Tibial artery (tissue), 4 donors: Measurements from ENCODE around the gene CWC22.

Source experiments
- DNase-seq, 2 donors: peaks; one replicate each; pipeline ENCODE4 v3.0.0-alpha.2; 2019
- H3K27ac ChIP-seq, 2 donors: fragments of 200-600 bp; sonication (generic) in 1 of 2; 1 replicate in 1 of 2; 2 replicates in 1 of 2; pipeline ENCODE4 v1.5.1; 2018 to 2019; ENCODE audit warnings: mild to moderate bottlenecking in 1 of 2
- H3K27me3 ChIP-seq, 2 donors: fragments of 200-600 bp; sonication (generic) in 1 of 2; one replicate each; pipeline versions ENCODE4 v1.5.1 to v1.6.0; 2016 to 2019
- H3K36me3 ChIP-seq, 3 donors: fragments of 200-600 bp; sonication (generic) in 2 of 3; one replicate each; pipeline ENCODE4 v1.5.1; 2016 to 2019; ENCODE audit warnings: mild to moderate bottlenecking in 2 of 3
- H3K4me1 ChIP-seq, 4 donors: fragments of 200-600 bp; sonication (generic) in 2 of 4; 1 replicate in 3 of 4; 2 replicates in 1 of 4; pipeline ENCODE4 v1.5.1; 2016 to 2019
- H3K4me3 ChIP-seq, 2 donors: fragments of 200-600 bp; sonication (generic) in 1 of 2; 1 replicate in 1 of 2; 2 replicates in 1 of 2; pipeline ENCODE4 v1.5.1; 2018 to 2019; ENCODE audit warnings: mild to moderate bottlenecking in 2 of 2
- H3K9me3 ChIP-seq, 3 donors: fragments of 200-600 bp; sonication (generic) in 1 of 3; one replicate each; pipeline ENCODE4 v1.5.1; 2016 to 2019
- CTCF ChIP-seq, 2 experiments: fragments of 200-600 bp in 1 of 2; fragments of 450-650 bp in 1 of 2; IDR thresholded peaks; one replicate each; pipeline ENCODE4 v1.5.1; 2017 to 2019; ENCODE audit warnings: antibody characterized with exemption in 2 of 2, mild to moderate bottlenecking in 1 of 2, moderate library complexity in 1 of 2
- intact Hi-C: fragments of 100-400 bp; cut with DNase I; formaldehyde crosslinking; loops from one replicate; pipeline ENCODE4 v1.15.0; 2023; ENCODE audit warnings: low total_unique reads

Gene CWC22

GRCh38 chr2:180021850-180022249 is 14.8 kb upstream of the CWC22 start:
- TF ChIP-seq CTCF (IDR thresholded peaks at IDR 0.05): no peak
- Histone ChIP-seq H3K27me3 (no peaks in the 10 kb centered on the region), H3K4me3 (no peak overlapping the region), H3K27ac (no peak overlapping the region), H3K4me1 (no peaks in the 10 kb centered on the region), H3K36me3 (no peaks in the 10 kb centered on the region), H3K9me3 (no peaks in the 10 kb centered on the region)
- intact Hi-C loops: no loop called here
- DNase-seq: no peak

GRCh38 chr2:180017784-180018183 is 10.7 kb upstream of the CWC22 start:
- no peak overlapping the region for H3K27ac ChIP-seq
- intact Hi-C loops: no loop called here
- DNase-seq: peak; percentile 25 to 66

GRCh38 chr2:180016937-180017336 is 9.8 kb upstream of the CWC22 start:
- no peak for TF ChIP-seq CTCF (IDR thresholded peaks at IDR 0.05)
- H3K27ac ChIP-seq: no peak overlapping the region
- no peaks in the 10 kb centered on the region for H3K9me3 ChIP-seq

More at GRCh38 chr2:180017784-180018183, 10.7 kb upstream of the CWC22 start:
- no peaks in the 10 kb centered on the region for H3K27me3 ChIP-seq
- H3K9me3 ChIP-seq: no peaks in the 10 kb centered on the region
- H3K36me3 ChIP-seq: no peaks in the 10 kb centered on the region
- no peak for TF ChIP-seq CTCF (IDR thresholded peaks at IDR 0.05)
- no peak overlapping the region for H3K4me3 ChIP-seq
- H3K4me1 ChIP-seq: no peaks in the 10 kb centered on the region

GRCh38 chr2:180015951-180016709 is 9.0 kb upstream of the CWC22 start:
- Histone ChIP-seq H3K4me1 (no peaks in the 10 kb centered on the region), H3K36me3 (no peaks in the 10 kb centered on the region), H3K27ac (no peak overlapping the region), H3K9me3 (no peaks in the 10 kb centered on the region), H3K27me3 (no peaks in the 10 kb centered on the region), H3K4me3 (no peak overlapping the region)
- no peak for TF ChIP-seq CTCF (IDR thresholded peaks at IDR 0.05)
- intact Hi-C loops: no loop called here
- DNase-seq: no peak

More at GRCh38 chr2:180016937-180017336, 9.8 kb upstream of the CWC22 start:
- no peak for DNase-seq
- Histone ChIP-seq H3K4me1 (no peaks in the 10 kb centered on the region), H3K36me3 (no peaks in the 10 kb centered on the region), H3K4me3 (no peak overlapping the region), H3K27me3 (no peaks in the 10 kb centered on the region)
- intact Hi-C loops: no loop called here

- Histone ChIP-seq H3K27me3 (no peaks in the 10 kb centered on the region), H3K4me1 (no peaks in the 10 kb centered on the region), H3K9me3 (no peaks in the 10 kb centered on the region), H3K4me3 (no peak overlapping the region), H3K36me3 (no peaks in the 10 kb centered on the region), H3K27ac (no peak overlapping the region)
- DNase-seq: no peak
- TF ChIP-seq CTCF (IDR thresholded peaks at IDR 0.05): no peak
- intact Hi-C loops: no loop called here
These were observed 5.4 kb upstream of the CWC22 start for GRCh38 chr2:180012523-180012922.
